GM21528 (cell line): ENCODE results near the gene RASA3.

Source experiments
- ATAC-seq: cut with Tn5 transposase; IDR thresholded peaks from one replicate; pipeline ENCODE4 v1.9.1; 2021; ENCODE audit warnings: mild to moderate bottlenecking, moderate library complexity; ENCODE audit not compliant: unreplicated experiment, low FRiP score

Gene RASA3

GRCh38 chr13:113946409-113947181, 185.8 kb downstream of the RASA3 start:
- ATAC-seq = no peak

- ATAC-seq = no peak
These were observed 186.5 kb downstream of the RASA3 start for GRCh38 chr13:113945857-113946408.

DNA sequence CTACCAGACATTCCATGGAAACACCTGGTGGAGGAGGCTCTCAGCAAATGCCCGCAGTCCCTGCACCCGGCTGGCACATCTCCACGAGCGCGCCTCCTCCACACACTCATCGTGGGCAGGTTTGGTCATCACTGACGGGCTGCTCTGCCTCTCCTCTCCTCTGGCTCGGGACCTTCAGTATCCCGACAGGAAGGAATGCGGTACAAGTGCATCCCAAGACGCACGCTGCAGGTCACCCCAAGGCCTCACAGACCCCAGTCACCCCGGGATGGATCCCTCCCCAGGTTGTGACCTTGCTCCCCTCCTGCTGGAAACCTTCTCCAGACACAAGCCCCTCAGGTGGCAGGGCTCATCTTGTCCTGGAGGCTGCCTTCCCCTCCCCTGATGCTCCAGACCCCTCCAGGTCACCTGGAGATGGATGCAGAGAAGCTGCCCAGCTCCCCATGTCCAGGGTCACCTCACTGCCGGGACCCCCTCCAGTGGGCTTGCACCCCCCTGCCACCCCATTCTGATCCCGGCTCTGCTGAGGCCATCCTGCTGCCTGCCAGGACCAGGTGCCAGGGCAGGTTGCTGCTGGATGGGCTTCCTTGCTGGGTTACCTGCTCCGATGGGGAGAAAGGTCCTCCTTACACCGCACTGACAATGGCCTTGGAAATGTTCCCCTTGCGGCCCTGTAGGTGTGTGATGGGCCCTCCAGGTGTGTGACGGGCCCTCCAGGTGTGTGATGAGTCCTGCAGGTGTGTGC, 188.4 kb downstream of the RASA3 start:
- no peak for ATAC-seq

DNA sequence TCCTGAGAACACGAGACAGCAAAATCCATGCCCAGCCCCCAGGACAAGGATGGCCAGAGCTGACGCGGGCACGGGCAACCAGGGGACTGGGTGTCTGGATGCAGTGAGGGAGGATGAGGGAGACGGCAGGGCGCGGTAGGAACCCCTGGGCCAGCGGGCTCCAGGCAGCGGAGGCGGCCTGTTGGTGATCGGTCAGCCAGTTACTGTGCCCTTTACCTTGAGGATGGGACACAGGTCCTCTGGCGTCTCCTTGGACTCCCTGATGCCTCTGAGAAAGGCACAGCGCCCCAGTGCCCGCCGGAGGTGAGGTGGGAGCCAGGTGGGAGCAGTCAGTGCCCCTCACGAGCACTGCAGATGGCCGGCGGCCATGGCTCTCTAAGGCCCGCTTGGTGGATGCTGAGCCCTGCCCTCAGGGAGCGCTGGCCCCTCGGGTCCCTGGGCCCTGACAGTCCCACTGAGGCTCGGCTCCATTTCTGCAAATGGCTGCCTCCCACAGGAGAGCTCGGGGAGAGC, 189.8 kb downstream of the RASA3 start:
- no peak for ATAC-seq

DNA sequence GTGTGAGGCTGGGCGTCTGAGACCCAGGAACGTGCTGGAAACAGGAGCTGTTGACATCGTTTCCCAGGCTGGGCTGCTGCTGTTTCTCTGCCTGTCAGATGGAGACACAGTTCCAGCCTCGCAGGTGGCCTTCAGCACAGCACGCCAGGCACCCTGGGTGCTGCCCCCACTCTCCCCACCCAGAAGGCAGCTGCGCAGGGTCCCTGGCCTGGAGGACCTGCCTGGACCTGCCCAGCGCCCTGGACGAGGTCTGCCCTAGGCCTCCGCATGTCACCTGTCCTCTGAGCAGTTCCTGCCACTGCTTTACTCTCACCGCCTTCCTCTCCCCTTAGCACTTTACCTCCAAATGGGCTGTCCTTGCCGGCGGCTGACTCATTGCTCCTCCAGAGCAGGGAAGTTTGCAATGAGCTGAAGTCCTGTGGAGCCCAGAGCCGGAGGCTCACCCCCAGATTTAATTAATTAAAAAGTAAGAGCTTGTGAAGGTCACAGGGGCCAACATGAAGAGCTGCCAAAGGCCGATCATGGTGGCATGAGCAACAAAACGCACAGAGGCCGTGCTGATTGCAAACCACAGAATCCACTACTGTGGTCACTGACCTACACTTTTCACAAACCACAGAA, 190.7 kb downstream of the RASA3 start:
- no peak for ATAC-seq

DNA sequence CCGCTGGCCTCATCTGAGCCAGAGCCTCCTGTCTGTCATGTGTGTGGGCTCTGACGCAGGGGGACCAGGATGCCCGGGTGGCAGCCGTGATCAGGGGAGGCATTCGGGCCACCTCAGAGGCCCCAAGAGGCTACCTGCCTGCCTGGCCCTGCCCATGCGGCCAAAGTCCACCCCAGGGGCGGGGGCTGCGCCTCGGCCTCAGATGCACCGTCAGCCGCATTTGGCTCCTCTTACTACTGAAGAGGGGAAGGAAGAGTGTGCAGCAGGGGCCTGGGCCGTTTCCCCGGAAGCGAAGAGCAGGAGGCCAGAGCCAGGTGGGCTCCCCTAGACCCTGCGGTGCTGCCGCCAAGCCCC, 192.5 kb downstream of the RASA3 start:
- ATAC-seq = no peak

GRCh38 chr13:113939129-113939943, 193.1 kb downstream of the RASA3 start:
- no peak for ATAC-seq

GRCh38 chr13:113938716-113939115, 193.7 kb downstream of the RASA3 start:
- no peak for ATAC-seq

GRCh38 chr13:113938246-113938645, 194.2 kb downstream of the RASA3 start:
- no peak for ATAC-seq

GRCh38 chr13:113937527-113938180, 194.8 kb downstream of the RASA3 start:
- no peak for ATAC-seq

- no peak for ATAC-seq
These were observed 195.3 kb downstream of the RASA3 start for GRCh38 chr13:113937073-113937472.

DNA sequence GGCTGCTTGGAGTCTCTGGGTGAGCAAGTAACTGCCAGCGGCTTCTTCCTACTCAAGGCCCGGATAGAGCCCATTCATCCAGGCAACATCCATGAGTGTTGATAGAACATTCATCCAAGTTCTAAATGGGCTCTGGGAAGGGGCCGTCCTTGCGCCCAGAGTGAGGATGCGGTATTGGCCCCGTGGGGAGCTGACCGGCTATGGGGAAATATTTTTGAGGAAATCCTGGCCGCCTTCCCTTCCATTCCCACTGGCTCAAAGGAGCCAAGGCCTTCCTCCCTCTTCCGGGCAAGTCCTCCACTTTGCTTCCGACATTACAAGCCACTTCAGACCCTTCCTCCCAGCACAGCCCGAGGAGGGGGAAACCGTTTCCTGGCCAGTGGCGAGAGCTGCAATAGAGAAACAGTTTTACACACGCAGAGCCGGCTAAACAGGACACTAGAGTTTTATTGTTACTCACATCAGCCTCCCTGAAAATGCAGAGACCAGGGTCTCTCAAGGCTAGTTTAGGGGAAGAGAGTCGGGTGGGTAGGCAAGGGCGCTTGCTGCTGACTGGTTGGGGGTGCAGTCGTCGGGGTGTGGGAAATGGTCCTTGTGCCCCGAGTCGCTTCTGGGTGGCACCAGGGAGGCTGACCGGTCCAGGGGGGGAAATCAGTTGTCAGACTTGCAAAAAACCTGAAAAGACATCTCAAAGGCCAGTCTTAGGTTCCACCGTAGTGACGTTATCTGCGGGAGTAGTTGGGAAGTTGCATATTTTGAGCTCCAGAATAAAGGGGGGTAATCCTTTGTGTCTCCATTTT, 196.1 kb downstream of the RASA3 start:
- no peak for ATAC-seq

GRCh38 chr13:113935001-113935844, 197.2 kb downstream of the RASA3 start:
- no peak for ATAC-seq

DNA sequence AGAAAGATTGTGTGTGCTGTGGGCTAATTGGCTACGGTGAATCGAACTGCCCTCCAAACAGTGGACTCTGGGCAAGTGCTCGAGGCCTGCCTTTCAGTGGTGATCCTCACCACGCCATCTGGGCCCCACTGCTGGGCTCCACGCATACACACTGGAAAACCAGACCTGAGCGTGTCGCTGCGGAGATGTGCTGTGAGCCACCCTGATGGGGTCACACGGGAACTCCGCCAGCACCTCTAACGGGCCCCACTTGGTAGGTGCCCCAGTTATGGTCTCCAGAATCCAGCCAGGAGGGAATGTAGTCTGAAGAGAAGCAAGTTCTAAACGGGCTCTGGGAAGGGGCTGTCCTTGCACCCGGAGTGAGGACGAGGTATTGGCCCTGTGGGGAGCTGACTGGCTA, 197.8 kb downstream of the RASA3 start:
- ATAC-seq = no peak

DNA sequence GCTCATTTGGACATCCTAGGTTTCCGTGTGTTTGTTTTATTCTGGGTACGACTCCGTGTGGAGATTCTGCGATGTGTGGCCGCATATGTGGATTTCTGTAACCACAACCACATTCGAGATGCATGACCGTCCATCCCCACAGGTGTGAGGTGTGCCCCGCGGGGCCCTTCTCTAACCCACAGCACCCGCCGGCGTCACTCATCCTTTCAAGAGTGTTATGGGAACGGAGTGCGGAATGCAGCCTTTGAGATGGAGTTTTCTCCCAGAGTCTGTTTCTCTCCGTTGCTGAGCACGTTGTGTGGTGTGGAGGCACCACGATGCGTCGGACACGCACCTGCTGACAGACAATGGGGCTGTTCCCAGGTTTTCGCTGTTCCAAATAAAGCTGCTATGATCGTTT, 198.5 kb downstream of the RASA3 start:
- ATAC-seq = no peak

DNA sequence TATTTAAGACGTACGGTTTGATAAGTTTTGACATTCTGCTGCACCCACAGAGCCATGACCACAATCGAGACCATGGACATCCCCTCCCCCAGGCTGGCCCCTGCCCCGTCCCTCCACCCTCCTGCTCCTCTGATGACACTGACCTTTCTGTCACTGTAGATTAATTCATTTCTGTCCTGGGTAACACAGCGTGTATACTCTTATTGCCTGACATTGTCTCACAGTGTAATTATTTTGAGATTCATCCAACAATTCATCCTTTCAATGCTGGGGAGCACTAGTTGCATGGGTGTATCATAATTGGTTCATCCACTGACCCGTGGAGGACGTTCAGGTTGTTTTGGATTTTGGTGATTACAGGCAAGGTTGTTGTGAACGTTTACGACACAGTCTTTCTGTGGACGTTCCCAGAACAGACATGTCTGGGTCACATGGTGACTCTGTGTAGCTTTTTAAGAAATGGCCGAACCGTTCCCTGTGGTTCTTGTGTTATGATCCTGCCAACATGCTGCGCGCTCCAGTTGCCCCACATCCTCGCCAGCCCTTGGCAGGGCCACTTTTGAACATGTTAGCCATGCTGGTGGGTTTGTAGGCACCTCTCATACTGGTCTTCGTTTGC, 200.5 kb downstream of the RASA3 start:
- no peak for ATAC-seq
